Keratinocyte (primary cell): ENCODE data around the gene SCTR.

Experiments used
- CTCF ChIP-seq, 3 experiments: IDR thresholded peaks in 1 of 3; conservative IDR thresholded peaks in 1 of 3; optimal IDR thresholded peaks in 1 of 3; 2 replicates in 2 of 3; 3 replicates in 1 of 3; pipeline versions ENCODE3 to v1.5.1; 2011; ENCODE audit warnings: low read length in 3 of 3, mild to moderate bottlenecking in 3 of 3, moderate library complexity in 2 of 3, control low read depth in 1 of 3, inconsistent platforms in 1 of 3; ENCODE audit not compliant: insufficient read depth in 2 of 3; ENCODE audit errors: extremely low read depth in 1 of 3
- EZH2 ChIP-seq: IDR thresholded peaks from one replicate; pipeline ENCODE4 v1.6.1; 2012; ENCODE audit warnings: inconsistent platforms, mild to moderate bottlenecking, low read length, moderate library complexity

GRCh38 chr2:119491776-119492525, 32.3 kb downstream of the SCTR start:
- TF ChIP-seq CTCF (optimal IDR thresholded peaks at IDR 0.05 in 1 of 3, IDR thresholded peaks at IDR 0.05 in 1 of 3, conservative IDR thresholded peaks at IDR 0.05 in 1 of 3; ENCODE audit: extremely low read depth in 1 of 3, insufficient read depth in 2 of 3, low read length in 3 of 3) (no peak), EZH2 (no peak)
